ENCODE data around the gene FBXL14. TPM values are rescaled to one million over a fixed set of nuclear protein-coding genes. Genes with fewer than 3 reads are reported as not detected.

Gene FBXL14
- total RNA-seq, 4 donors from 2014 or later: 5.4 to 12.4 (median 7.6) TPM

- Histone ChIP-seq H3K36me3 (no peaks in the 10 kb centered on the region), H3K4me3 (no peak overlapping the region), H3K27ac (no peak overlapping the region), H3K9me3 (no peaks in the 10 kb centered on the region), H3K4me1 (peaks cover 13% of the 10 kb centered on the region), H3K27me3 (no peaks in the 10 kb centered on the region)
- DNase-seq (ENCODE audit: low spot score in 2 of 2): no peak
- TF ChIP-seq CTCF (IDR thresholded peaks at IDR 0.05) (no peak), EP300 (IDR thresholded peaks at IDR 0.05) (no peak), POLR2A (IDR thresholded peaks at IDR 0.05) (no peak), POLR2AphosphoS5 (IDR thresholded peaks at IDR 0.05) (no peak)
- WGBS: 67% methylated on average over 1 of the region's 1 CpG
These were observed 19.5 kb downstream of the FBXL14 start for GRCh38 chr12:1574865-1575259.

- no peak overlapping the region for H3K4me3 ChIP-seq
- H3K9me3 ChIP-seq: no peaks in the 10 kb centered on the region
- no peaks in the 10 kb centered on the region for H3K27me3 ChIP-seq
- H3K36me3 ChIP-seq: no peaks in the 10 kb centered on the region
- WGBS: 76% methylated on average over 15 of the region's 15 CpGs
- TF ChIP-seq POLR2AphosphoS5 (IDR thresholded peaks at IDR 0.05): no peak
- no peak for TF ChIP-seq EP300 (IDR thresholded peaks at IDR 0.05)
- no peak for TF ChIP-seq CTCF (IDR thresholded peaks at IDR 0.05)
- no peak for TF ChIP-seq POLR2A (IDR thresholded peaks at IDR 0.05)
- H3K27ac ChIP-seq: no peak overlapping the region
- no peak for DNase-seq (ENCODE audit: low spot score in 2 of 2)
- H3K4me1 ChIP-seq: peaks cover 13% of the 10 kb centered on the region
These were observed 20.2 kb downstream of the FBXL14 start for GRCh38 chr12:1573960-1574864.

- WGBS: 86% methylated on average over 5 of the region's 5 CpGs
These were observed 21.6 kb downstream of the FBXL14 start for GRCh38 chr12:1572731-1573130.

GRCh38 chr12:1567852-1568251 lies 26.5 kb downstream of the FBXL14 start:
- Histone ChIP-seq H3K27ac (no peak overlapping the region), H3K4me3 (no peak overlapping the region), H3K9me3 (no peaks in the 10 kb centered on the region), H3K36me3 (peaks cover 3% of the 10 kb centered on the region), H3K27me3 (no peaks in the 10 kb centered on the region), H3K4me1 (no peaks in the 10 kb centered on the region)
- TF ChIP-seq EP300 (IDR thresholded peaks at IDR 0.05) (no peak), CTCF (IDR thresholded peaks at IDR 0.05) (no peak), POLR2AphosphoS5 (IDR thresholded peaks at IDR 0.05) (no peak), POLR2A (IDR thresholded peaks at IDR 0.05) (no peak)
- WGBS: 98% methylated on average over 6 of the region's 6 CpGs
- DNase-seq (ENCODE audit: low spot score in 2 of 2): no peak

More at GRCh38 chr12:1572731-1573130, 21.6 kb downstream of the FBXL14 start:
- Histone ChIP-seq H3K27ac (no peak overlapping the region), H3K4me3 (no peak overlapping the region), H3K9me3 (no peaks in the 10 kb centered on the region), H3K4me1 (peaks cover 13% of the 10 kb centered on the region), H3K27me3 (no peaks in the 10 kb centered on the region), H3K36me3 (no peaks in the 10 kb centered on the region)
- TF ChIP-seq CTCF (IDR thresholded peaks at IDR 0.05) (no peak), EP300 (IDR thresholded peaks at IDR 0.05) (no peak), POLR2AphosphoS5 (IDR thresholded peaks at IDR 0.05) (no peak), POLR2A (IDR thresholded peaks at IDR 0.05) (no peak)
- no peak for DNase-seq (ENCODE audit: low spot score in 2 of 2)

- H3K9me3 ChIP-seq: no peaks in the 10 kb centered on the region
- no peaks in the 10 kb centered on the region for H3K4me1 ChIP-seq
- TF ChIP-seq POLR2A (IDR thresholded peaks at IDR 0.05): no peak
- no peak for TF ChIP-seq EP300 (IDR thresholded peaks at IDR 0.05)
- no peak for TF ChIP-seq CTCF (IDR thresholded peaks at IDR 0.05)
- no peaks in the 10 kb centered on the region for H3K27me3 ChIP-seq
- peak in 1 of 2 donors; percentile 69 for DNase-seq (ENCODE audit: low spot score in 2 of 2)
- 89% methylated on average over 24 of the region's 24 CpGs for WGBS
- H3K27ac ChIP-seq: no peak overlapping the region
- no peak overlapping the region for H3K4me3 ChIP-seq
- H3K36me3 ChIP-seq: peaks cover 3% of the 10 kb centered on the region
These were observed 27.8 kb downstream of the FBXL14 start for GRCh38 chr12:1566449-1567135.

All from suprapubic skin (tissue), 4 donors.